PC-9 (cell line): ENCODE data around the gene TGFB2. TPM values are rescaled to one million over a fixed set of nuclear protein-coding genes. Genes with fewer than 3 reads are reported as not detected.

Experiments
- BruUV-seq: library from RNA; stranded (reverse); fragments of 400-500 nt; replicated peaks from 2 replicates; lab custom pipeline; 2021; lab: Mats Ljungman, UMichigan
- CTCF ChIA-PET: fragments of 300-600 bp; sonication (Branson Sonifier 250); formaldehyde crosslinking; loops from one replicate; lab custom pipeline; 2022; ENCODE audit warnings: antibody characterized with exemption; lab: Charles Lee
- POLR2A ChIA-PET: fragments of 300-600 bp; sonication (Branson Sonifier 250); formaldehyde crosslinking; loops from one replicate; lab custom pipeline; 2022; ENCODE audit warnings: antibody characterized with exemption; ENCODE audit not compliant: unreplicated experiment; lab: Charles Lee
- DNase-seq, 2 experiments: peaks; one replicate each; pipeline versions ENCODE4 v3.0.0 to v3.0.0-alpha.2; 2015 to 2022; ENCODE audit warnings: mixed read lengths in 1 of 2
- H2AFZ ChIP-seq: fragments of 200-600 bp; sonication (generic); 2 replicates; pipeline ENCODE4 v1.8.1; 2017; ENCODE audit warnings: antibody characterized with exemption
- H3F3A ChIP-seq: fragments of 200-600 bp; sonication (generic); 2 replicates; pipeline ENCODE4 v1.8.1; 2017; ENCODE audit warnings: antibody characterized with exemption, mild to moderate bottlenecking, low read depth; ENCODE audit not compliant: insufficient read depth
- H3K27ac ChIP-seq: fragments of 200-600 bp; sonication (generic); 2 replicates; pipeline ENCODE4 v1.6.1; 2016; ENCODE audit warnings: mixed run types
- H3K27me3 ChIP-seq: fragments of 200-600 bp; sonication (generic); 2 replicates; pipeline ENCODE4 v1.6.1; 2016; ENCODE audit warnings: low read depth, mixed run types; ENCODE audit not compliant: insufficient read depth
- H3K36me3 ChIP-seq: fragments of 200-600 bp; sonication (generic); 2 replicates; pipeline ENCODE4 v1.6.1; 2016; ENCODE audit warnings: low read depth, mixed run types
- H3K4me1 ChIP-seq: fragments of 200-600 bp; sonication (generic); replicated peaks from 2 replicates; pipeline ENCODE4 v1.6.1; 2016; ENCODE audit warnings: mixed run types; ENCODE audit not compliant: insufficient read depth
- H3K4me2 ChIP-seq: fragments of 200-600 bp; sonication (generic); 2 replicates; pipeline ENCODE4 v1.6.1; 2017; ENCODE audit warnings: mixed run types
- H3K4me3 ChIP-seq: fragments of 200-600 bp; sonication (generic); 2 replicates; pipeline ENCODE4 v1.6.1; 2016; ENCODE audit warnings: mixed run types
- H3K79me2 ChIP-seq: fragments of 200-600 bp; sonication (generic); 2 replicates; pipeline ENCODE4 v1.6.1; 2017; ENCODE audit warnings: low read depth, mixed run types
- H3K9me2 ChIP-seq: fragments of 200-600 bp; sonication (generic); 2 replicates; pipeline ENCODE4 v1.8.1; 2017; ENCODE audit warnings: mild to moderate bottlenecking; ENCODE audit not compliant: insufficient read depth
- H3K9me3 ChIP-seq: fragments of 200-600 bp; sonication (generic); 2 replicates; pipeline ENCODE4 v1.8.1; 2016; ENCODE audit warnings: low read depth; ENCODE audit not compliant: insufficient read depth
- H4K20me1 ChIP-seq: fragments of 200-600 bp; sonication (generic); 2 replicates; pipeline ENCODE4 v1.8.1; 2017; ENCODE audit not compliant: insufficient read depth
- EZH2 ChIP-seq: fragments of 200-600 bp; sonication (generic); IDR thresholded peaks from 2 replicates; pipeline ENCODE4 v1.8.0; 2017; ENCODE audit warnings: antibody characterized with exemption, low read depth
- intact Hi-C: fragments of 100-400 bp; cut with micrococcal nuclease; formaldehyde crosslinking; loops from one replicate; pipeline ENCODE4 v1.10.0; 2022; ENCODE audit not compliant: unreplicated experiment
- total RNA-seq: library from RNA; stranded (reverse); gene quantifications from 2 replicates; pipeline ENCODE4 v1.2.3, GENCODE V29; 2021
- TF ChIP-seq, protein P1 (sequence below): fragments of 200-600 bp; sonication (generic); conservative IDR thresholded peaks from 2 replicates; pipeline ENCODE4 v1.6.1; 2017; ENCODE audit warnings: mixed run types, antibody characterized with exemption, mild to moderate bottlenecking, moderate library complexity

The TGFB2 gene
- total RNA-seq, 1 experiment from 2014 or later, result 74.3 TPM

DNA sequence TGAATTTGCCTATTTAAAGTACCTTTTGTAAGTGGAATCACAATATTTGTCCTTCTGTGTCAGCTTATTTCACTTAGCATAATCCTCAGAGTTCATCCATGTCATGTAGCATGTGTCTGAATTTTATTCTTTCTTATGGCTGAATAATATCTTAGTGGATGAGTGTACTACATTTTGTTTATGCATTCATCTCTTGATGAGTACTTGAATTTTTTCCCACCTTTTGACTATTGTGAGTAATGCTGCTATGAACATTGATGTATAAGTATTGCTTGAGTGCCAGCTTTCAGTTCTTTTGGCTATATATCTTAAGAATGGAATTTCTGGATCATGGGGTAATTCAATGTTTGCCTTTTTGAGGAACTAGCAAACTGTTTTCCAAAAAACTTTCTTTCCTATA, 84.2 kb downstream of the TGFB2 start:
- H3K36me3 ChIP-seq, result peaks cover 20% of the 10 kb centered on the region; the same call in 1 of the 2 replicates
- no peaks in the 10 kb centered on the region for H3K27me3 ChIP-seq
- intact Hi-C loops, result loop anchor here (5.0 kb wide), 1 partner anchor 52 kb away; no protein-coding TSS in a partner anchor
- H2AFZ ChIP-seq, result no peak overlapping the region
- no peak for DNase-seq
- H3K79me2 ChIP-seq, result peaks cover 20% of the 10 kb centered on the region
- BruUV-seq, result no TSS peak
- CTCF ChIA-PET, result no interaction called here
- POLR2A ChIA-PET, result interaction anchor here (0.7 to 0.8 kb wide), 2 partner anchors 84 to 904 kb away, joined by 4 to 5 read pairs; partner anchors contain the start of gene TGFB2
- peaks cover 6% of the 10 kb centered on the region; the same call in 1 of the 2 replicates for H3K9me3 ChIP-seq
- H3K9me2 ChIP-seq, result no peaks in the 10 kb centered on the region
- H3K4me1 ChIP-seq, result peaks cover 28% of the 10 kb centered on the region
- no peak overlapping the region for H3K27ac ChIP-seq
- peaks cover 25% of the 10 kb centered on the region for H3F3A ChIP-seq
- H3K4me2 ChIP-seq, result no peak overlapping the region
- TF ChIP-seq EZH2, result no peak
- TF ChIP-seq, protein P1, sequence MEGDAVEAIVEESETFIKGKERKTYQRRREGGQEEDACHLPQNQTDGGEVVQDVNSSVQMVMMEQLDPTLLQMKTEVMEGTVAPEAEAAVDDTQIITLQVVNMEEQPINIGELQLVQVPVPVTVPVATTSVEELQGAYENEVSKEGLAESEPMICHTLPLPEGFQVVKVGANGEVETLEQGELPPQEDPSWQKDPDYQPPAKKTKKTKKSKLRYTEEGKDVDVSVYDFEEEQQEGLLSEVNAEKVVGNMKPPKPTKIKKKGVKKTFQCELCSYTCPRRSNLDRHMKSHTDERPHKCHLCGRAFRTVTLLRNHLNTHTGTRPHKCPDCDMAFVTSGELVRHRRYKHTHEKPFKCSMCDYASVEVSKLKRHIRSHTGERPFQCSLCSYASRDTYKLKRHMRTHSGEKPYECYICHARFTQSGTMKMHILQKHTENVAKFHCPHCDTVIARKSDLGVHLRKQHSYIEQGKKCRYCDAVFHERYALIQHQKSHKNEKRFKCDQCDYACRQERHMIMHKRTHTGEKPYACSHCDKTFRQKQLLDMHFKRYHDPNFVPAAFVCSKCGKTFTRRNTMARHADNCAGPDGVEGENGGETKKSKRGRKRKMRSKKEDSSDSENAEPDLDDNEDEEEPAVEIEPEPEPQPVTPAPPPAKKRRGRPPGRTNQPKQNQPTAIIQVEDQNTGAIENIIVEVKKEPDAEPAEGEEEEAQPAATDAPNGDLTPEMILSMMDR, result no peak
- H3K4me3 ChIP-seq, result no peak overlapping the region
- H4K20me1 ChIP-seq, result no peaks in the 10 kb centered on the region

DNA sequence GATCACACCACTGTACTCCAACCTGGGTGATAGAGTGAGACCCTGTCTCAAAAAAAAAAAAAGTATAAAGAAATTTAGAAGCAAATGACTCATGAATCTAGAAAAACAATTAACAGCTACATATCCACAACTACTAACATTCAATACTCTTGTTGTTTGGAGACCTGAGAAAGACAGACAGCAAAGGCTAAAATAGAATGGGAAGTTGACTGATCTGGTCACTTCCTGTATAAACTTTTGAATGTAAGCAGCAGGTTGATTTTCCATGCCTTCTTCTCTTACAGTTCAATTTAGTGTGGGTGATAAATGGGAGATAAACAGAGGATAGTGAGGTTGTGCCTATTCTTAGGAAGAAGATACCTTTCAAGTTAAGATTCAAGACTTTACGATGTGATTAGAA, 85.2 kb downstream of the TGFB2 start:
- TF ChIP-seq, protein P1, result no peak
- Histone ChIP-seq H3K27me3 (no peaks in the 10 kb centered on the region), H4K20me1 (no peaks in the 10 kb centered on the region), H3K4me2 (no peak overlapping the region), H3K79me2 (peaks cover 13% of the 10 kb centered on the region), H3K9me2 (no peaks in the 10 kb centered on the region), H3K36me3 (peaks cover 27% of the 10 kb centered on the region), H3F3A (peaks cover 15% of the 10 kb centered on the region), H2AFZ (no peak overlapping the region), H3K27ac (no peak overlapping the region), H3K4me3 (no peak overlapping the region), H3K4me1 (peaks cover 18% of the 10 kb centered on the region), H3K9me3 (peaks cover 3% of the 10 kb centered on the region; the same call in 1 of the 2 replicates)
- intact Hi-C loops, result no loop called here
- BruUV-seq, result no TSS peak
- POLR2A ChIA-PET, result no interaction called here
- CTCF ChIA-PET, result no interaction called here
- DNase-seq, result no peak

DNA sequence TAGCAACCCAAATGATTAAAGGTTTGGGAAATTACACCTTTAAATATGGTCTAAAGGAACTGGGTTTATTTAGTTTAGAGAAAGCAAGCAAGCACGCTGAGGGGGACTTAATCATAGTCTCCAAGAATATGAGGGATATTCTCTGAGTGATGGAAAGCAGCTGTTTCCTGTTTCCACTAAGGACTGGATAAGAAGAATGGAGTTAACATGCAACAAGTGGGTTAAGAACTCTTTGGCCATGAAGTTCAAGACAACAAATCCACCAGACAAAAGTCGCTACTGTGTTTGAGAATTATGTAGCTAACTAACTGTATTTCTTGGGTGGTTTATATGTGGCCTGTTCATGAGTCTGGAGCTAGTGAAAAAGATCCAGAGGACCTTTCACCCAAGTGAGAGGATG, 85.7 kb downstream of the TGFB2 start:
- H3K9me2 ChIP-seq, result no peaks in the 10 kb centered on the region
- H3K4me2 ChIP-seq, result no peak overlapping the region
- H3K79me2 ChIP-seq, result peaks cover 13% of the 10 kb centered on the region
- CTCF ChIA-PET, result no interaction called here
- TF ChIP-seq, protein P1, result no peak
- TF ChIP-seq EZH2, result no peak
- BruUV-seq, result no TSS peak
- peaks cover 3% of the 10 kb centered on the region; the same call in 1 of the 2 replicates for H3K9me3 ChIP-seq
- POLR2A ChIA-PET, result no interaction called here
- no peak overlapping the region for H3K4me3 ChIP-seq
- no peak overlapping the region for H3K27ac ChIP-seq
- H3K36me3 ChIP-seq, result peaks cover 31% of the 10 kb centered on the region
- H3K27me3 ChIP-seq, result no peaks in the 10 kb centered on the region
- H4K20me1 ChIP-seq, result no peaks in the 10 kb centered on the region
- peaks cover 13% of the 10 kb centered on the region for H3K4me1 ChIP-seq
- H2AFZ ChIP-seq, result no peak overlapping the region
- DNase-seq, result no peak
- intact Hi-C loops, result no loop called here
- peaks cover 10% of the 10 kb centered on the region for H3F3A ChIP-seq
